Globus pallidus (tissue), 1 donor: ENCODE results near the gene NR5A2.

Source experiments
- DNase-seq: peaks from one replicate; pipeline ENCODE4 v3.0.0-alpha.2; 2015; ENCODE audit warnings: low spot score

NR5A2 gene

GRCh38 chr1:200205216-200205995 lies 177.9 kb downstream of the NR5A2 start:
- DNase-seq = no peak

GRCh38 chr1:200206340-200206739 lies 178.8 kb downstream of the NR5A2 start:
- DNase-seq = no peak

- DNase-seq = no peak
Observed at GRCh38 chr1:200206761-200207160, 179.3 kb downstream of the NR5A2 start.

GRCh38 chr1:200207711-200208126 lies 180.2 kb downstream of the NR5A2 start:
- no peak for DNase-seq

GRCh38 chr1:200211157-200211556 lies 183.6 kb downstream of the NR5A2 start:
- DNase-seq = no peak

GRCh38 chr1:200213392-200213791 lies 185.9 kb downstream of the NR5A2 start:
- DNase-seq = no peak

GRCh38 chr1:200213921-200214320 lies 186.4 kb downstream of the NR5A2 start:
- DNase-seq = no peak

- DNase-seq = no peak
Observed at GRCh38 chr1:200215350-200215749, 187.8 kb downstream of the NR5A2 start.

- no peak for DNase-seq
Observed at GRCh38 chr1:200217703-200218102, 190.2 kb downstream of the NR5A2 start.

GRCh38 chr1:200221614-200222282 lies 194.2 kb downstream of the NR5A2 start:
- no peak for DNase-seq

GRCh38 chr1:200223207-200223606 lies 195.7 kb downstream of the NR5A2 start:
- no peak for DNase-seq

GRCh38 chr1:200223613-200224012 lies 196.1 kb downstream of the NR5A2 start:
- no peak for DNase-seq

GRCh38 chr1:200224315-200224714 lies 196.8 kb downstream of the NR5A2 start:
- DNase-seq = no peak

- DNase-seq = no peak
Observed at GRCh38 chr1:200226268-200226968, 198.9 kb downstream of the NR5A2 start.

- no peak for DNase-seq
Observed at GRCh38 chr1:200226969-200227303, 199.4 kb downstream of the NR5A2 start.
